HEK293 (cell line): ENCODE data around the gene CLASP1.

Source experiments
- BCL11A ChIP-seq: fragments of 450-650 bp; formaldehyde crosslinking; IDR thresholded peaks from 2 replicates; pipeline ENCODE4 v1.5.1; 2016; ENCODE audit warnings: low read depth, missing biosample characterization, missing genetic modification characterization
- CTCF ChIP-seq: fragments of 450-650 bp; formaldehyde crosslinking; IDR thresholded peaks from 2 replicates; pipeline ENCODE4 v1.5.1; 2016; ENCODE audit warnings: missing biosample characterization, missing genetic modification characterization
- KLF9 ChIP-seq: fragments of 450-650 bp; formaldehyde crosslinking; IDR thresholded peaks from 2 replicates; pipeline ENCODE4 v1.5.1; 2016; ENCODE audit warnings: missing biosample characterization, missing genetic modification characterization, low read depth
- PRDM4 ChIP-seq: fragments of 450-650 bp; formaldehyde crosslinking; IDR thresholded peaks from 2 replicates; pipeline ENCODE4 v1.5.1; 2017; ENCODE audit warnings: missing biosample characterization, missing genetic modification characterization
- REST ChIP-seq: fragments of 450-650 bp; formaldehyde crosslinking; IDR thresholded peaks from 2 replicates; pipeline ENCODE4 v1.5.1; 2016; ENCODE audit warnings: missing biosample characterization, missing genetic modification characterization
- ZEB2 ChIP-seq: fragments of 450-650 bp; formaldehyde crosslinking; IDR thresholded peaks from 2 replicates; pipeline ENCODE4 v1.5.1; 2016; ENCODE audit warnings: missing biosample characterization, missing genetic modification characterization
- ZNF10 ChIP-seq: fragments of 450-650 bp; formaldehyde crosslinking; IDR thresholded peaks from 2 replicates; pipeline ENCODE4 v1.5.1; 2017; ENCODE audit warnings: missing biosample characterization, missing genetic modification characterization
- ZNF121 ChIP-seq: fragments of 450-650 bp; formaldehyde crosslinking; IDR thresholded peaks from 2 replicates; pipeline ENCODE4 v1.5.1; 2016; ENCODE audit warnings: missing biosample characterization, missing genetic modification characterization
- ZNF350 ChIP-seq: fragments of 450-650 bp; formaldehyde crosslinking; IDR thresholded peaks from 2 replicates; pipeline ENCODE4 v1.5.0; 2017; ENCODE audit warnings: missing biosample characterization, mild to moderate bottlenecking, missing genetic modification characterization
- ZNF501 ChIP-seq: fragments of 450-650 bp; formaldehyde crosslinking; IDR thresholded peaks from 2 replicates; pipeline ENCODE4 v1.5.1; 2016; ENCODE audit warnings: missing biosample characterization, missing genetic modification characterization
- ZNF707 ChIP-seq: fragments of 450-650 bp; formaldehyde crosslinking; IDR thresholded peaks from 2 replicates; pipeline ENCODE4 v1.5.1; 2016; ENCODE audit warnings: missing biosample characterization, missing genetic modification characterization
- TF ChIP-seq, protein P1 (sequence below): fragments of 450-650 bp; formaldehyde crosslinking; IDR thresholded peaks from 2 replicates; pipeline ENCODE4 v1.5.1; 2016; ENCODE audit warnings: missing biosample characterization, missing genetic modification characterization, borderline replicate concordance

GRCh38 chr2:121545257-121545656 is 104.0 kb downstream of the CLASP1 start:
- TF ChIP-seq REST (tag by site-specific recombination) (no peak), CTCF (tag by site-specific recombination) (no peak), ZNF10 (tag by site-specific recombination) (no peak), KLF9 (tag by site-specific recombination) (no peak), BCL11A (tag by site-specific recombination) (no peak), ZEB2 (no peak), ZNF501 (tag by site-specific recombination) (no peak), ZNF121 (no peak), PRDM4 (tag by site-specific recombination) (no peak), ZNF350 (tag by site-specific recombination) (no peak), ZNF707 (no peak)
- TF ChIP-seq, protein P1, sequence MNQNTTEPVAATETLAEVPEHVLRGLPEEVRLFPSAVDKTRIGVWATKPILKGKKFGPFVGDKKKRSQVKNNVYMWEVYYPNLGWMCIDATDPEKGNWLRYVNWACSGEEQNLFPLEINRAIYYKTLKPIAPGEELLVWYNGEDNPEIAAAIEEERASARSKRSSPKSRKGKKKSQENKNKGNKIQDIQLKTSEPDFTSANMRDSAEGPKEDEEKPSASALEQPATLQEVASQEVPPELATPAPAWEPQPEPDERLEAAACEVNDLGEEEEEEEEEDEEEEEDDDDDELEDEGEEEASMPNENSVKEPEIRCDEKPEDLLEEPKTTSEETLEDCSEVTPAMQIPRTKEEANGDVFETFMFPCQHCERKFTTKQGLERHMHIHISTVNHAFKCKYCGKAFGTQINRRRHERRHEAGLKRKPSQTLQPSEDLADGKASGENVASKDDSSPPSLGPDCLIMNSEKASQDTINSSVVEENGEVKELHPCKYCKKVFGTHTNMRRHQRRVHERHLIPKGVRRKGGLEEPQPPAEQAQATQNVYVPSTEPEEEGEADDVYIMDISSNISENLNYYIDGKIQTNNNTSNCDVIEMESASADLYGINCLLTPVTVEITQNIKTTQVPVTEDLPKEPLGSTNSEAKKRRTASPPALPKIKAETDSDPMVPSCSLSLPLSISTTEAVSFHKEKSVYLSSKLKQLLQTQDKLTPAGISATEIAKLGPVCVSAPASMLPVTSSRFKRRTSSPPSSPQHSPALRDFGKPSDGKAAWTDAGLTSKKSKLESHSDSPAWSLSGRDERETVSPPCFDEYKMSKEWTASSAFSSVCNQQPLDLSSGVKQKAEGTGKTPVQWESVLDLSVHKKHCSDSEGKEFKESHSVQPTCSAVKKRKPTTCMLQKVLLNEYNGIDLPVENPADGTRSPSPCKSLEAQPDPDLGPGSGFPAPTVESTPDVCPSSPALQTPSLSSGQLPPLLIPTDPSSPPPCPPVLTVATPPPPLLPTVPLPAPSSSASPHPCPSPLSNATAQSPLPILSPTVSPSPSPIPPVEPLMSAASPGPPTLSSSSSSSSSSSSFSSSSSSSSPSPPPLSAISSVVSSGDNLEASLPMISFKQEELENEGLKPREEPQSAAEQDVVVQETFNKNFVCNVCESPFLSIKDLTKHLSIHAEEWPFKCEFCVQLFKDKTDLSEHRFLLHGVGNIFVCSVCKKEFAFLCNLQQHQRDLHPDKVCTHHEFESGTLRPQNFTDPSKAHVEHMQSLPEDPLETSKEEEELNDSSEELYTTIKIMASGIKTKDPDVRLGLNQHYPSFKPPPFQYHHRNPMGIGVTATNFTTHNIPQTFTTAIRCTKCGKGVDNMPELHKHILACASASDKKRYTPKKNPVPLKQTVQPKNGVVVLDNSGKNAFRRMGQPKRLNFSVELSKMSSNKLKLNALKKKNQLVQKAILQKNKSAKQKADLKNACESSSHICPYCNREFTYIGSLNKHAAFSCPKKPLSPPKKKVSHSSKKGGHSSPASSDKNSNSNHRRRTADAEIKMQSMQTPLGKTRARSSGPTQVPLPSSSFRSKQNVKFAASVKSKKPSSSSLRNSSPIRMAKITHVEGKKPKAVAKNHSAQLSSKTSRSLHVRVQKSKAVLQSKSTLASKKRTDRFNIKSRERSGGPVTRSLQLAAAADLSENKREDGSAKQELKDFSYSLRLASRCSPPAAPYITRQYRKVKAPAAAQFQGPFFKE, result no peak
